Measurements from ENCODE around the gene ROR1.

- TF ChIP-seq, protein P1, sequence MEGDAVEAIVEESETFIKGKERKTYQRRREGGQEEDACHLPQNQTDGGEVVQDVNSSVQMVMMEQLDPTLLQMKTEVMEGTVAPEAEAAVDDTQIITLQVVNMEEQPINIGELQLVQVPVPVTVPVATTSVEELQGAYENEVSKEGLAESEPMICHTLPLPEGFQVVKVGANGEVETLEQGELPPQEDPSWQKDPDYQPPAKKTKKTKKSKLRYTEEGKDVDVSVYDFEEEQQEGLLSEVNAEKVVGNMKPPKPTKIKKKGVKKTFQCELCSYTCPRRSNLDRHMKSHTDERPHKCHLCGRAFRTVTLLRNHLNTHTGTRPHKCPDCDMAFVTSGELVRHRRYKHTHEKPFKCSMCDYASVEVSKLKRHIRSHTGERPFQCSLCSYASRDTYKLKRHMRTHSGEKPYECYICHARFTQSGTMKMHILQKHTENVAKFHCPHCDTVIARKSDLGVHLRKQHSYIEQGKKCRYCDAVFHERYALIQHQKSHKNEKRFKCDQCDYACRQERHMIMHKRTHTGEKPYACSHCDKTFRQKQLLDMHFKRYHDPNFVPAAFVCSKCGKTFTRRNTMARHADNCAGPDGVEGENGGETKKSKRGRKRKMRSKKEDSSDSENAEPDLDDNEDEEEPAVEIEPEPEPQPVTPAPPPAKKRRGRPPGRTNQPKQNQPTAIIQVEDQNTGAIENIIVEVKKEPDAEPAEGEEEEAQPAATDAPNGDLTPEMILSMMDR (IDR thresholded peaks at IDR 0.05), result no peak
- no peak for TF ChIP-seq POLR2A (IDR thresholded peaks at IDR 0.05)
Observed at GRCh38 chr1:64060611-64061302, 286.9 kb downstream of the ROR1 start.

All from uterus (tissue), 2 donors.